Nephron progenitor cell (in vitro differentiated cells): ENCODE results near the gene CCDC51.

Experiments used
- DNase-seq: peaks from one replicate; pipeline ENCODE4 v3.0.0; 2021
- H3K27ac Mint-ChIP-seq: 2 replicates; pipeline ENCODE4 v1.8.0; 2021; ENCODE audit warnings: mild to moderate bottlenecking, moderate library complexity, mixed read lengths
- H3K27me3 Mint-ChIP-seq: 2 replicates; pipeline ENCODE4 v1.8.0; 2021; ENCODE audit warnings: mild to moderate bottlenecking, low read depth, mixed read lengths; ENCODE audit not compliant: poor library complexity
- H3K36me3 Mint-ChIP-seq: 2 replicates; pipeline ENCODE4 v1.8.0; 2021; ENCODE audit warnings: low read depth, mixed read lengths
- H3K4me1 Mint-ChIP-seq: 2 replicates; pipeline ENCODE4 v1.8.0; 2021; ENCODE audit warnings: mixed read lengths
- H3K4me3 Mint-ChIP-seq: 2 replicates; pipeline ENCODE4 v1.8.0; 2021; ENCODE audit warnings: mild to moderate bottlenecking, moderate library complexity, mixed read lengths
- H3K9me3 Mint-ChIP-seq: 2 replicates; pipeline ENCODE4 v1.8.0; 2021; ENCODE audit warnings: mild to moderate bottlenecking, moderate library complexity, mixed read lengths
- TF ChIP-seq, protein P1 (sequence below): fragments of 200-600 bp; sonication (generic); IDR thresholded peaks from 2 replicates; pipeline ENCODE4 v1.5.0; 2021; ENCODE audit warnings: antibody characterized with exemption

The CCDC51 gene

GRCh38 chr3:48437812-48438211, 2.1 kb downstream of the CCDC51 start:
- peaks cover 39% of the 10 kb centered on the region for H3K4me1 Mint-ChIP-seq
- H3K9me3 Mint-ChIP-seq: no peaks in the 10 kb centered on the region
- no peak overlapping the region for H3K4me3 Mint-ChIP-seq
- peak overlapping the region; percentile 41 for H3K27ac Mint-ChIP-seq
- no peaks in the 10 kb centered on the region for H3K27me3 Mint-ChIP-seq
- peaks cover 8% of the 10 kb centered on the region for H3K36me3 Mint-ChIP-seq
- TF ChIP-seq, protein P1, sequence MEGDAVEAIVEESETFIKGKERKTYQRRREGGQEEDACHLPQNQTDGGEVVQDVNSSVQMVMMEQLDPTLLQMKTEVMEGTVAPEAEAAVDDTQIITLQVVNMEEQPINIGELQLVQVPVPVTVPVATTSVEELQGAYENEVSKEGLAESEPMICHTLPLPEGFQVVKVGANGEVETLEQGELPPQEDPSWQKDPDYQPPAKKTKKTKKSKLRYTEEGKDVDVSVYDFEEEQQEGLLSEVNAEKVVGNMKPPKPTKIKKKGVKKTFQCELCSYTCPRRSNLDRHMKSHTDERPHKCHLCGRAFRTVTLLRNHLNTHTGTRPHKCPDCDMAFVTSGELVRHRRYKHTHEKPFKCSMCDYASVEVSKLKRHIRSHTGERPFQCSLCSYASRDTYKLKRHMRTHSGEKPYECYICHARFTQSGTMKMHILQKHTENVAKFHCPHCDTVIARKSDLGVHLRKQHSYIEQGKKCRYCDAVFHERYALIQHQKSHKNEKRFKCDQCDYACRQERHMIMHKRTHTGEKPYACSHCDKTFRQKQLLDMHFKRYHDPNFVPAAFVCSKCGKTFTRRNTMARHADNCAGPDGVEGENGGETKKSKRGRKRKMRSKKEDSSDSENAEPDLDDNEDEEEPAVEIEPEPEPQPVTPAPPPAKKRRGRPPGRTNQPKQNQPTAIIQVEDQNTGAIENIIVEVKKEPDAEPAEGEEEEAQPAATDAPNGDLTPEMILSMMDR: no peak
- no peak for DNase-seq

DNA sequence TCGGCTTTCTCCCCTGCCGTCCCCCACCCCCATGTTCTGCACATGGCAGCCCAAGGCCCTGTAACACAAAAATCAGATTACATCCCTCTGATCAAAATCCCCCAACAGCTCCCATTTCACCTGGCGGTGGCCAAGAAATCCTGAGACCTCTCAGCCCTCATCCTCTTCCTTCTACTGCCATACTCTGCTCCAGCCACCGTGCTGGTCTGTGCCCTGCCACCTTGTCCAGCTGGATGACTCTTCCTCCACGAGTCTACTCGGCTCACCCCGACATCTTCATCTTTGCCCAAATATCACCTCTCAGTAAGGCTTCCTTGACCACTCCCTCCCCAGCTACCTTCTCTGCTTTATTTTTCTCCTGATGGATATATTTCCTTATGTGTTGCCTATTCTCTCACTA, 3.1 kb downstream of the CCDC51 start:
- TF ChIP-seq, protein P1: no peak
- DNase-seq: no peak
- no peak overlapping the region for H3K27ac Mint-ChIP-seq
- no peaks in the 10 kb centered on the region for H3K27me3 Mint-ChIP-seq
- peaks cover 6% of the 10 kb centered on the region for H3K36me3 Mint-ChIP-seq
- H3K9me3 Mint-ChIP-seq: no peaks in the 10 kb centered on the region
- no peak overlapping the region for H3K4me3 Mint-ChIP-seq
- peaks cover 37% of the 10 kb centered on the region for H3K4me1 Mint-ChIP-seq

- H3K27ac Mint-ChIP-seq: no peak overlapping the region
- H3K4me3 Mint-ChIP-seq: no peak overlapping the region
- no peaks in the 10 kb centered on the region for H3K27me3 Mint-ChIP-seq
- H3K36me3 Mint-ChIP-seq: peaks cover 6% of the 10 kb centered on the region
- no peak for DNase-seq
- H3K4me1 Mint-ChIP-seq: peaks cover 37% of the 10 kb centered on the region
- TF ChIP-seq, protein P1: no peak
- no peaks in the 10 kb centered on the region for H3K9me3 Mint-ChIP-seq
Measured at GRCh38 chr3:48436477-48436787, 3.5 kb downstream of the CCDC51 start.

DNA sequence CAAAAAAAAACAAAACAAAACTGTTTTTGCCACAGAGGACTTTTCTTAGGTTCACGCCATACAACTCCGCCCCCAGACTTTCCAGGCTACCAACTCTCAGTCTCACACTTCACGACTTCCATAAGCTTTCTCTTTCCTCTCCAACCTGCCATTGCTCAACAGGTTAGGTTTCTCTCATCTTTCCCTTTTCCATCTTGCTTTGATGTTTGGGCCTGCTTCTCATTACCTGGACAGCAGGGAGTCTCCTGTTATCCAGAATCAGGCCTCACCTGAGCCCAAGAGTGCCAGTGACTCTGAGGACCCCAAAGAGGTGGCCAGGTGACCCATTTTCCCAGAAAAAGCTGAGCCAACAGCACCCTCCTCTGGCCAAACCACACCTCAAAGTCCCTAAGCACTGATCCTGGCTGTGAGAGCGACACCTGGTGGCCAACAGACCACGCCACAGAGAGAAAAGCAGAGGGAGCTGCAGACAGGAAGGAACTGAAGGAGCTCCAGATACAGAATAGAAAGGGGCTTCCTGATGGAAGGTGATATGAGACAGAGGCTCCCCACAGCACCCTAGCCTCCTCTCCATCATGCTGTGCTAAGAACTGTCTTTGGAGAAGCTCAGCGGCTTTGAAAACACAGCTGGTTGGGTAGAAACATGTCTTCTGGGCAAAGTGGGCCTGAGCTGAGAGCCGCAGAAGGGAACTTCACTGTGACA, 4.0 kb downstream of the CCDC51 start:
- Mint-ChIP-seq H3K36me3 (peaks cover 5% of the 10 kb centered on the region), H3K9me3 (no peaks in the 10 kb centered on the region), H3K4me3 (no peak overlapping the region), H3K27ac (no peak overlapping the region), H3K27me3 (no peaks in the 10 kb centered on the region), H3K4me1 (peaks cover 37% of the 10 kb centered on the region)
- TF ChIP-seq, protein P1: peak; percentile 99
- peak; percentile 86 for DNase-seq

GRCh38 chr3:48435223-48435595, 4.7 kb downstream of the CCDC51 start:
- Mint-ChIP-seq H3K9me3 (no peaks in the 10 kb centered on the region), H3K27me3 (no peaks in the 10 kb centered on the region), H3K4me1 (peaks cover 39% of the 10 kb centered on the region), H3K4me3 (no peak overlapping the region), H3K36me3 (peaks cover 5% of the 10 kb centered on the region), H3K27ac (no peak overlapping the region)
- no peak for DNase-seq
- TF ChIP-seq, protein P1: no peak

GRCh38 chr3:48434591-48435222, 5.2 kb downstream of the CCDC51 start:
- no peaks in the 10 kb centered on the region for H3K9me3 Mint-ChIP-seq
- H3K4me3 Mint-ChIP-seq: no peak overlapping the region
- no peaks in the 10 kb centered on the region for H3K27me3 Mint-ChIP-seq
- no peak overlapping the region for H3K27ac Mint-ChIP-seq
- peaks cover 5% of the 10 kb centered on the region for H3K36me3 Mint-ChIP-seq
- peaks cover 35% of the 10 kb centered on the region for H3K4me1 Mint-ChIP-seq
- no peak for DNase-seq
- TF ChIP-seq, protein P1: no peak
